GM12878 (cell line): ENCODE results near the gene PPP1R2. TPM values are rescaled to one million over a fixed set of nuclear protein-coding genes. Genes with fewer than 3 reads are reported as not detected.

Source experiments
- ATAC-seq: fragments of 200-7000 bp; cut with Tn5 transposase; 3 replicates; pipeline ENCODE4 v1.9.1; 2020; ENCODE audit warnings: mild to moderate bottlenecking, moderate library complexity
- BruUV-seq: library from RNA; stranded (reverse); fragments of 400-500 nt; replicated peaks from 2 replicates; lab custom pipeline; 2021; lab: Mats Ljungman, UMichigan
- CTCF ChIA-PET: fragments of 300-600 bp; sonication (Branson Sonifier 250); formaldehyde crosslinking; extraction: SDS; loops from one replicate; lab custom pipeline; 2021; ENCODE audit warnings: inconsistent platforms; lab: Yijun Ruan, JAX
- POLR2A ChIA-PET: fragments of 350-600 bp; formaldehyde crosslinking; extraction: SDS; loops from one replicate; lab custom pipeline; 2021; ENCODE audit warnings: inconsistent platforms; lab: Charles Lee
- RAD21 ChIA-PET: fragments of 300-600 bp; sonication (Branson Sonifier 250); formaldehyde crosslinking; loops from one replicate; lab custom pipeline; 2023; ENCODE audit warnings: antibody characterized with exemption; ENCODE audit not compliant: unreplicated experiment; lab: Charles Lee
- SMC1A ChIA-PET: fragments of 300-600 bp; sonication (Branson Sonifier 250); formaldehyde crosslinking; loops from one replicate; lab custom pipeline; 2023; ENCODE audit not compliant: unreplicated experiment, uncharacterized antibody; lab: Charles Lee
- DNase-seq: peaks from one replicate; pipeline ENCODE4 v3.0.0-alpha.2; 2011; ENCODE audit warnings: low read depth, low spot score
- FAIRE-seq: peaks from 3 replicates; lab custom pipeline; 2011; peaks lifted over from hg19 to GRCh38; lab: Jason Lieb, UNC
- H2AFZ ChIP-seq: 2 replicates; pipeline ENCODE4 v1.6.0; 2011; ENCODE audit warnings: low read depth, low read length, control low read depth; ENCODE audit not compliant: control insufficient read depth
- H3K27ac ChIP-seq: 2 replicates; pipeline ENCODE4 v1.5.1; 2011; ENCODE audit warnings: control low read depth; ENCODE audit not compliant: control insufficient read depth, insufficient read depth
- H3K27me3 ChIP-seq, 2 experiments: replicated peaks in 1 of 2; 2 replicates each; pipeline versions ENCODE4 v1.6.0 to v1.6.1; 2011; ENCODE audit warnings: low read length in 1 of 2; ENCODE audit not compliant: control insufficient read depth in 2 of 2, insufficient read depth in 2 of 2
- H3K36me3 ChIP-seq, 2 experiments: 2 replicates each; pipeline ENCODE4 v1.5.1; 2011; ENCODE audit warnings: low read length in 1 of 2; ENCODE audit not compliant: control insufficient read depth in 2 of 2, insufficient read depth in 2 of 2
- H3K4me1 ChIP-seq: 2 replicates; pipeline ENCODE4 v1.6.1; 2011; ENCODE audit warnings: mild to moderate bottlenecking, low read length, moderate library complexity, mixed read lengths; ENCODE audit not compliant: control insufficient read depth, insufficient read depth
- H3K4me2 ChIP-seq: 2 replicates; pipeline ENCODE4 v1.6.0; 2011; ENCODE audit warnings: control low read depth; ENCODE audit not compliant: control insufficient read depth, insufficient read depth
- H3K4me3 ChIP-seq: fragments of 200-600 bp; sonication (generic); 2 replicates; pipeline ENCODE4 v1.5.1; 2016
- H3K79me2 ChIP-seq: 2 replicates; pipeline ENCODE4 v1.6.0; 2011; ENCODE audit warnings: low read length; ENCODE audit not compliant: control insufficient read depth, insufficient read depth
- H3K9ac ChIP-seq: 2 replicates; pipeline ENCODE4 v1.8.0; 2011; ENCODE audit warnings: low read length, control low read depth, mixed read lengths; ENCODE audit not compliant: control insufficient read depth, insufficient read depth
- H3K9me3 ChIP-seq: replicated peaks from 3 replicates; pipeline ENCODE4 v1.5.1; 2011; ENCODE audit warnings: mild to moderate bottlenecking, low read length; ENCODE audit not compliant: control insufficient read depth, insufficient read depth
- H4K20me1 ChIP-seq: 2 replicates; pipeline ENCODE4 v1.6.0; 2011; ENCODE audit not compliant: control insufficient read depth, insufficient read depth
- ATF7 ChIP-seq: fragments of 450-650 bp; IDR thresholded peaks from 2 replicates; pipeline ENCODE4 v1.6.1; 2016; ENCODE audit warnings: low read depth, mild to moderate bottlenecking
- BACH1 ChIP-seq: fragments of 450-650 bp; IDR thresholded peaks from 2 replicates; pipeline ENCODE4 v1.6.1; 2017; ENCODE audit warnings: mild to moderate bottlenecking, borderline replicate concordance
- BRCA1 ChIP-seq: IDR thresholded peaks from 2 replicates; pipeline ENCODE4 v1.6.1; 2011; ENCODE audit warnings: low read depth, low read length, improper control_type of control experiment
- CHD2 ChIP-seq: IDR thresholded peaks from 2 replicates; pipeline ENCODE4 v1.6.1; 2011; ENCODE audit warnings: low read depth, low read length, improper control_type of control experiment, borderline replicate concordance
- EGR1 ChIP-seq, 2 experiments: IDR thresholded peaks; 1 replicate in 1 of 2; 2 replicates in 1 of 2; pipeline ENCODE4 v1.6.1; 2011 to 2012; ENCODE audit warnings: low read depth in 2 of 2, low read length in 2 of 2, borderline replicate concordance in 1 of 2, mild to moderate bottlenecking in 1 of 2, moderate library complexity in 1 of 2
- FOXK2 ChIP-seq: fragments of 450-650 bp; IDR thresholded peaks from 2 replicates; pipeline ENCODE4 v1.6.1; 2017; ENCODE audit warnings: mild to moderate bottlenecking, moderate library complexity
- KLF5 ChIP-seq: fragments of 450-650 bp; IDR thresholded peaks from 2 replicates; pipeline ENCODE4 v1.6.1; 2014; ENCODE audit warnings: mild to moderate bottlenecking; ENCODE audit not compliant: partially characterized antibody
- LARP7 ChIP-seq: fragments of 450-650 bp; IDR thresholded peaks from 2 replicates; pipeline ENCODE4 v1.6.1; 2017; ENCODE audit warnings: mild to moderate bottlenecking
- MEF2A ChIP-seq: IDR thresholded peaks from 2 replicates; pipeline ENCODE4 v1.6.1; 2011; ENCODE audit warnings: low read depth, mild to moderate bottlenecking, low read length, moderate library complexity; ENCODE audit not compliant: insufficient read depth
- PAX5 ChIP-seq: IDR thresholded peaks from 2 replicates; pipeline ENCODE4 v1.6.1; 2011; ENCODE audit warnings: low read depth, low read length, borderline replicate concordance
- PML ChIP-seq: IDR thresholded peaks from 2 replicates; pipeline ENCODE4 v1.6.1; 2012; ENCODE audit warnings: low read length, inconsistent platforms
- POLR2AphosphoS2 ChIP-seq: IDR thresholded peaks from 2 replicates; pipeline ENCODE4 v1.6.1; 2011; ENCODE audit warnings: low read depth, mild to moderate bottlenecking, low read length, improper control_type of control experiment, moderate library complexity
- RAD21 ChIP-seq: IDR thresholded peaks from 2 replicates; pipeline ENCODE4 v1.6.1; 2011; ENCODE audit warnings: mild to moderate bottlenecking, low read depth, low read length, moderate library complexity; ENCODE audit not compliant: insufficient read depth
- TARDBP ChIP-seq: IDR thresholded peaks from 2 replicates; pipeline ENCODE4 v1.6.1; 2016; ENCODE audit warnings: borderline replicate concordance
- YY1 ChIP-seq: IDR thresholded peaks from 2 replicates; pipeline ENCODE4 v1.6.1; 2011; ENCODE audit warnings: low read depth, mild to moderate bottlenecking, low read length
- ZNF274 ChIP-seq: IDR thresholded peaks from one replicate; pipeline ENCODE4 v1.8.0; 2011; ENCODE audit not compliant: insufficient read length, insufficient read depth
- ZSCAN29 ChIP-seq: fragments of 450-650 bp; IDR thresholded peaks from 2 replicates; pipeline ENCODE4 v1.6.1; 2017; ENCODE audit warnings: mild to moderate bottlenecking, moderate library complexity
- WGBS: methylation state at CpG from one replicate; pipeline ENCODE4 v1.1.6; 2016; ENCODE audit warnings: low lambda C conversion rate; ENCODE audit not compliant: insufficient replicate concordance, insufficient coverage; ENCODE audit errors: missing lambda C conversion rate; 5-methylcytosine and 5-hydroxymethylcytosine counted together
- in situ Hi-C: fragments of 300-500 bp; cut with MboI; formaldehyde crosslinking; loops from 9 replicates; pipeline ENCODE4 v1.14.3; 2018; ENCODE audit warnings: mixed read lengths
- intact Hi-C: fragments of 100-400 bp; cut with micrococcal nuclease; formaldehyde crosslinking; loops from one replicate; pipeline ENCODE4 v1.14.2; 2022; ENCODE audit not compliant: unreplicated experiment
- polyA plus RNA-seq, 11 experiments: library from polyadenylated mRNA; depleted of rRNA in 4 of 11; unstranded in 6 of 11; stranded (reverse) in 5 of 11; fragments of >200 nt; fragmentation: Nextera tagmentation in 4 of 11; fragmentation: Illumina TruSeq in 1 of 11; extraction: Ambion mirVana in 4 of 11; extraction: Trizol in 1 of 11; gene quantifications; 1 replicate in 1 of 11; 2 replicates in 10 of 11; pipeline versions ENCODE4 v1.2.1 to v1.2.3, GENCODE V29; 2011 to 2016; ENCODE audit warnings: inconsistent platforms in 2 of 11, missing spikeins in 2 of 11, low read depth in 1 of 11
- total RNA-seq, 4 experiments: library from RNA; depleted of rRNA in 3 of 4; stranded (reverse); fragments of >200 nt in 3 of 4; fragmentation: Illumina TruSeq in 1 of 4; extraction: Trizol in 1 of 4; gene quantifications; 2 replicates each; pipeline versions ENCODE4 v1.2.1 to v1.2.3, GENCODE V29; 2013 to 2021
- TF ChIP-seq, protein P1 (sequence below): IDR thresholded peaks from 2 replicates; pipeline ENCODE4 v1.6.1; 2012; ENCODE audit warnings: low read depth, low read length, improper control_type of control experiment
- TF ChIP-seq, protein P2 (sequence below): IDR thresholded peaks from 2 replicates; pipeline ENCODE4 v1.6.1; 2012; ENCODE audit warnings: low read depth, low read length, improper control_type of control experiment
- TF ChIP-seq, protein P3 (sequence below): IDR thresholded peaks from 2 replicates; pipeline ENCODE4 v1.6.1; 2011; ENCODE audit warnings: mild to moderate bottlenecking, low read depth, low read length, moderate library complexity; ENCODE audit not compliant: insufficient replicate concordance

PPP1R2 gene
- total and polyA plus RNA-seq, 10 of the 15 experiments (the other 5 are each of a cell fraction or from before 2014, with no cell fraction given) = 10.5 to 116 (median 46.9) TPM

DNA sequence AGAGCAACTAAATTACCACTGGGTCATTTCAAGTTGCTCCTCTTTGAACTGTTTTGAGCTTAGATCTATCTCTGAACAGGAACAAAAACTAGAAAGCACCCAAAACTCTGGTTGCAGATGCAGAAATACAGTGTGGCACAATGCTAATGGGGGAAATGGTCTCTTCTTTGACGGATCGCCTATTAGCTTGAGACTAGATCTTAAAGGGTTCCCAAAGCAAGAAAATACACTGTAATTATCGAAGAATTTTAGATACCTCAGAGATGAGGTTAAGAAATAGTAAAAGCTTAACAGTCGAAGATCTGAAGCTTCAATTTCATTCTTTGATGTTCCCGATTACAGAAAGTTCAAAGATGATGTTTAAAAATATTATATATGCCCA lies 818 bp downstream of the PPP1R2 start:
- Histone ChIP-seq H3K4me1 (peaks cover 16% of the 10 kb centered on the region), H3K27me3 (no peaks in the 10 kb centered on the region), H3K4me2 (peak overlapping the region; percentile 91), H3K9ac (peak overlapping the region; percentile 68), H3K4me3 (peak overlapping the region; percentile 77), H3K27ac (peak overlapping the region; percentile 60), H4K20me1 (no peaks in the 10 kb centered on the region), H3K9me3 (no peaks in the 10 kb centered on the region), H2AFZ (no peak overlapping the region; the same call in 1 of the 2 replicates), H3K79me2 (peaks cover 59% of the 10 kb centered on the region), H3K36me3 (no peaks in the 10 kb centered on the region)
- FAIRE-seq (no peak), DNase-seq (no peak), ATAC-seq (peak; percentile 49)
- POLR2A ChIA-PET = interaction anchor here (0.7 to 3.2 kb wide), 14 partner anchors 8 to 868 kb away, joined by 3 to 19 read pairs (median 4); partner anchors contain the start of genes ACAP2 and XXYLT1
- in situ Hi-C loops (loop anchor here (25.0 kb wide), 1 partner anchor 405 kb away; no protein-coding TSS in a partner anchor), intact Hi-C loops (loop anchor here (5.0 kb wide), 1 partner anchor 360 kb away; no protein-coding TSS in a partner anchor)
- CTCF ChIA-PET = interaction anchor here (0.7 to 2.5 kb wide), 12 partner anchors 8 to 871 kb away, joined by 3 to 13 read pairs (median 5); partner anchors contain the start of genes LSG1 and XXYLT1
- RAD21 ChIA-PET = interaction anchor here (0.7 to 6.8 kb wide), 11 partner anchors 8 to 871 kb away, joined by 3 to 60 read pairs (median 4); partner anchors contain the start of genes LSG1 and XXYLT1
- SMC1A ChIA-PET = interaction anchor here (0.9 to 3.0 kb wide), 10 partner anchors 8 to 272 kb away, joined by 3 to 22 read pairs (median 3); partner anchors contain the start of gene XXYLT1
- BruUV-seq = no TSS peak
- WGBS = under 1% methylated on average over 5 of the region's 5 CpGs
- no peak for TF ChIP-seq EGR1 (IDR thresholded peaks at IDR 0.05; ENCODE audit: borderline replicate concordance in 1 of 2, low read depth in 2 of 2, low read length in 2 of 2)
- TF ChIP-seq KLF5 = no peak
- TF ChIP-seq YY1 = no peak
- no peak for TF ChIP-seq MEF2A
- TF ChIP-seq, protein P1, sequence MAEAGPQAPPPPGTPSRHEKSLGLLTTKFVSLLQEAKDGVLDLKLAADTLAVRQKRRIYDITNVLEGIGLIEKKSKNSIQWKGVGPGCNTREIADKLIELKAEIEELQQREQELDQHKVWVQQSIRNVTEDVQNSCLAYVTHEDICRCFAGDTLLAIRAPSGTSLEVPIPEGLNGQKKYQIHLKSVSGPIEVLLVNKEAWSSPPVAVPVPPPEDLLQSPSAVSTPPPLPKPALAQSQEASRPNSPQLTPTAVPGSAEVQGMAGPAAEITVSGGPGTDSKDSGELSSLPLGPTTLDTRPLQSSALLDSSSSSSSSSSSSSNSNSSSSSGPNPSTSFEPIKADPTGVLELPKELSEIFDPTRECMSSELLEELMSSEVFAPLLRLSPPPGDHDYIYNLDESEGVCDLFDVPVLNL = no peak
- TF ChIP-seq PML = 0 out of 2 replicates have a peak, but pooled peaks have one; percentile 2
- TF ChIP-seq, protein P2, sequence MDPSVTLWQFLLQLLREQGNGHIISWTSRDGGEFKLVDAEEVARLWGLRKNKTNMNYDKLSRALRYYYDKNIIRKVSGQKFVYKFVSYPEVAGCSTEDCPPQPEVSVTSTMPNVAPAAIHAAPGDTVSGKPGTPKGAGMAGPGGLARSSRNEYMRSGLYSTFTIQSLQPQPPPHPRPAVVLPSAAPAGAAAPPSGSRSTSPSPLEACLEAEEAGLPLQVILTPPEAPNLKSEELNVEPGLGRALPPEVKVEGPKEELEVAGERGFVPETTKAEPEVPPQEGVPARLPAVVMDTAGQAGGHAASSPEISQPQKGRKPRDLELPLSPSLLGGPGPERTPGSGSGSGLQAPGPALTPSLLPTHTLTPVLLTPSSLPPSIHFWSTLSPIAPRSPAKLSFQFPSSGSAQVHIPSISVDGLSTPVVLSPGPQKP = 0 out of 2 replicates have a peak, but pooled peaks have one; percentile 16
- TF ChIP-seq BACH1 = no peak
- no peak for TF ChIP-seq ZNF274
- TF ChIP-seq RAD21 = no peak
- TF ChIP-seq ZSCAN29 = no peak
- no peak for TF ChIP-seq PAX5
- no peak for TF ChIP-seq BRCA1
- TF ChIP-seq CHD2 = no peak
- no peak for TF ChIP-seq FOXK2
- TF ChIP-seq, protein P3, sequence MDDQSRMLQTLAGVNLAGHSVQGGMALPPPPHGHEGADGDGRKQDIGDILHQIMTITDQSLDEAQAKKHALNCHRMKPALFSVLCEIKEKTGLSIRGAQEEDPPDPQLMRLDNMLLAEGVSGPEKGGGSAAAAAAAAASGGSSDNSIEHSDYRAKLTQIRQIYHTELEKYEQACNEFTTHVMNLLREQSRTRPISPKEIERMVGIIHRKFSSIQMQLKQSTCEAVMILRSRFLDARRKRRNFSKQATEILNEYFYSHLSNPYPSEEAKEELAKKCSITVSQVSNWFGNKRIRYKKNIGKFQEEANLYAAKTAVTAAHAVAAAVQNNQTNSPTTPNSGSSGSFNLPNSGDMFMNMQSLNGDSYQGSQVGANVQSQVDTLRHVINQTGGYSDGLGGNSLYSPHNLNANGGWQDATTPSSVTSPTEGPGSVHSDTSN = no peak
- TF ChIP-seq LARP7 = no peak
- no peak for TF ChIP-seq ATF7
- no peak for TF ChIP-seq POLR2AphosphoS2
- TF ChIP-seq TARDBP = no peak
